ENCODE results near the gene RNF213.

RNF213 gene

GRCh38 chr17:80339118-80339517, 78.5 kb downstream of the RNF213 start:
- Histone ChIP-seq H3K36me3 (replicated peaks; ENCODE audit: low read depth, low read length) (peaks cover 71% of the 10 kb centered on the region), H3K4me2 (ENCODE audit: low read length) (no peak overlapping the region), H3K4me3 (ENCODE audit: low read length) (no peak overlapping the region), H2AFZ (ENCODE audit: low read depth, low read length) (no peak overlapping the region), H3K9ac (ENCODE audit: low read length) (no peak overlapping the region), H3K27ac (ENCODE audit: low read length) (no peak overlapping the region), H4K20me1 (ENCODE audit: insufficient read depth, low read length) (peaks cover 36% of the 10 kb centered on the region), H3K79me2 (ENCODE audit: low read length) (peaks cover 8% of the 10 kb centered on the region; the same call in 1 of the 2 replicates), H3K4me1 (ENCODE audit: low read length) (no peaks in the 10 kb centered on the region), H3K27me3 (ENCODE audit: low read depth, low read length) (no peaks in the 10 kb centered on the region), H3K9me3 (ENCODE audit: insufficient read depth, low read length) (no peaks in the 10 kb centered on the region)
- TF ChIP-seq CTCF (IDR thresholded peaks at IDR 0.05; ENCODE audit: low read depth, low read length), result no peak
- TF ChIP-seq EZH2phosphoT487 (IDR thresholded peaks at IDR 0.05; ENCODE audit: low read depth), result no peak

- Histone ChIP-seq H3K79me2 (ENCODE audit: low read length) (peaks cover 8% of the 10 kb centered on the region; the same call in 1 of the 2 replicates), H3K9ac (ENCODE audit: low read length) (no peak overlapping the region), H3K4me2 (ENCODE audit: low read length) (no peak overlapping the region), H3K27ac (ENCODE audit: low read length) (no peak overlapping the region), H3K4me3 (ENCODE audit: low read length) (no peak overlapping the region), H3K4me1 (ENCODE audit: low read length) (no peaks in the 10 kb centered on the region), H4K20me1 (ENCODE audit: insufficient read depth, low read length) (peaks cover 40% of the 10 kb centered on the region), H2AFZ (ENCODE audit: low read depth, low read length) (no peak overlapping the region), H3K9me3 (ENCODE audit: insufficient read depth, low read length) (no peaks in the 10 kb centered on the region), H3K36me3 (replicated peaks; ENCODE audit: low read depth, low read length) (peaks cover 75% of the 10 kb centered on the region), H3K27me3 (ENCODE audit: low read depth, low read length) (no peaks in the 10 kb centered on the region)
- TF ChIP-seq EZH2phosphoT487 (IDR thresholded peaks at IDR 0.05; ENCODE audit: low read depth) (no peak), CTCF (IDR thresholded peaks at IDR 0.05; ENCODE audit: low read depth, low read length) (no peak)
Observed at GRCh38 chr17:80339731-80340456, 79.2 kb downstream of the RNF213 start.

- Histone ChIP-seq H3K4me3 (ENCODE audit: low read length) (no peak overlapping the region), H3K27ac (ENCODE audit: low read length) (no peak overlapping the region), H4K20me1 (ENCODE audit: insufficient read depth, low read length) (peaks cover 62% of the 10 kb centered on the region), H3K9me3 (ENCODE audit: insufficient read depth, low read length) (no peaks in the 10 kb centered on the region), H3K9ac (ENCODE audit: low read length) (no peak overlapping the region), H3K27me3 (ENCODE audit: low read depth, low read length) (no peaks in the 10 kb centered on the region), H3K4me1 (ENCODE audit: low read length) (no peaks in the 10 kb centered on the region), H3K36me3 (replicated peaks; ENCODE audit: low read depth, low read length) (peaks cover 86% of the 10 kb centered on the region), H3K79me2 (ENCODE audit: low read length) (peaks cover 34% of the 10 kb centered on the region), H3K4me2 (ENCODE audit: low read length) (no peak overlapping the region), H2AFZ (ENCODE audit: low read depth, low read length) (no peak overlapping the region)
- no peak for TF ChIP-seq CTCF (IDR thresholded peaks at IDR 0.05; ENCODE audit: low read depth, low read length)
- TF ChIP-seq EZH2phosphoT487 (IDR thresholded peaks at IDR 0.05; ENCODE audit: low read depth), result no peak
Observed at GRCh38 chr17:80345321-80345720, 84.7 kb downstream of the RNF213 start.

GRCh38 chr17:80345841-80346497, 85.3 kb downstream of the RNF213 start:
- no peaks in the 10 kb centered on the region for H3K4me1 ChIP-seq (ENCODE audit: low read length)
- H3K27me3 ChIP-seq (ENCODE audit: low read depth, low read length), result no peaks in the 10 kb centered on the region
- no peak overlapping the region for H3K4me3 ChIP-seq (ENCODE audit: low read length)
- H3K36me3 ChIP-seq (replicated peaks; ENCODE audit: low read depth, low read length), result peaks cover 90% of the 10 kb centered on the region
- no peaks in the 10 kb centered on the region for H3K9me3 ChIP-seq (ENCODE audit: insufficient read depth, low read length)
- H3K4me2 ChIP-seq (ENCODE audit: low read length), result no peak overlapping the region
- TF ChIP-seq EZH2phosphoT487 (IDR thresholded peaks at IDR 0.05; ENCODE audit: low read depth), result no peak
- no peak for TF ChIP-seq CTCF (IDR thresholded peaks at IDR 0.05; ENCODE audit: low read depth, low read length)
- peaks cover 34% of the 10 kb centered on the region for H3K79me2 ChIP-seq (ENCODE audit: low read length)
- no peak overlapping the region for H3K27ac ChIP-seq (ENCODE audit: low read length)
- no peak overlapping the region for H2AFZ ChIP-seq (ENCODE audit: low read depth, low read length)
- no peak overlapping the region for H3K9ac ChIP-seq (ENCODE audit: low read length)
- H4K20me1 ChIP-seq (ENCODE audit: insufficient read depth, low read length), result peaks cover 62% of the 10 kb centered on the region

Measured in OCI-LY3 (cell line).